NAMALWA (cell line): ENCODE results near the gene ZBTB44.
"Not testable (repeated sequence)": the region's sequence is repeated elsewhere in the genome, so short reads cannot be mapped to it uniquely, and the experiment has no call there.

Experiments
- DNase-seq: peaks from one replicate; pipeline ENCODE4 v3.0.0-alpha.2; 2015; ENCODE audit warnings: low spot score

ZBTB44 gene, protein sequence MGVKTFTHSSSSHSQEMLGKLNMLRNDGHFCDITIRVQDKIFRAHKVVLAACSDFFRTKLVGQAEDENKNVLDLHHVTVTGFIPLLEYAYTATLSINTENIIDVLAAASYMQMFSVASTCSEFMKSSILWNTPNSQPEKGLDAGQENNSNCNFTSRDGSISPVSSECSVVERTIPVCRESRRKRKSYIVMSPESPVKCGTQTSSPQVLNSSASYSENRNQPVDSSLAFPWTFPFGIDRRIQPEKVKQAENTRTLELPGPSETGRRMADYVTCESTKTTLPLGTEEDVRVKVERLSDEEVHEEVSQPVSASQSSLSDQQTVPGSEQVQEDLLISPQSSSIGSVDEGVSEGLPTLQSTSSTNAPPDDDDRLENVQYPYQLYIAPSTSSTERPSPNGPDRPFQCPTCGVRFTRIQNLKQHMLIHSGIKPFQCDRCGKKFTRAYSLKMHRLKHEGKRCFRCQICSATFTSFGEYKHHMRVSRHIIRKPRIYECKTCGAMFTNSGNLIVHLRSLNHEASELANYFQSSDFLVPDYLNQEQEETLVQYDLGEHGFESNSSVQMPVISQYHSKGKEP

DNA sequence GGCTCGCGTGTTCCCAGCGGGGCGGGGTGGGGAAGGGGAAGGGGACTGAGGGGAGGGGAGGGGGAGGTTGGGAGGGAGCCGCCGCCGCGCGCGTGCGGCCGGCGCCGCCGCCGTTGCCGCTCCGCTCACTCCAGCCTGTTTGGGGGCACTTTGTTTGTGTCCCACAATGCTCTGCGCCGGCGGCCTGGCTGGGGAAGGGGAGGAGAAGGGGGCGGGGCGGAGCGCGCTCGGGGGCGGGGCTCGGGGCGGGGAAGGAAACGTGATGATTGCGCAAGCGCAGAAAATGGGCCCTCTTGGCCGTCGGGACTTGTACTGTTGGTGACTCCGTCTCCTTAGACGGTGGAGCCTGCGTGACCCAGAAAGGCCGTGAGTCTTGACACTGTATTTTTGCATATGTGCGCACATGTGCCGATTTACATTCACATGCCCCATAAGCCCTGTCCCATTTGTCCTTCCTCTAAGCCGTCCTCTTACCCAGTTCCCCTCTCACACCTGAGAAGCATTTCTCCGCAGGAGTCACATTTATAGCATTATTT is at the start of gene ZBTB44:
Gene ZBTB44 (minus strand): TSS at position 168 of the 536 bp plus-strand sequence. CDS start 53,044 bp downstream, outside the sequence.
- peak; percentile 93 for DNase-seq

DNA sequence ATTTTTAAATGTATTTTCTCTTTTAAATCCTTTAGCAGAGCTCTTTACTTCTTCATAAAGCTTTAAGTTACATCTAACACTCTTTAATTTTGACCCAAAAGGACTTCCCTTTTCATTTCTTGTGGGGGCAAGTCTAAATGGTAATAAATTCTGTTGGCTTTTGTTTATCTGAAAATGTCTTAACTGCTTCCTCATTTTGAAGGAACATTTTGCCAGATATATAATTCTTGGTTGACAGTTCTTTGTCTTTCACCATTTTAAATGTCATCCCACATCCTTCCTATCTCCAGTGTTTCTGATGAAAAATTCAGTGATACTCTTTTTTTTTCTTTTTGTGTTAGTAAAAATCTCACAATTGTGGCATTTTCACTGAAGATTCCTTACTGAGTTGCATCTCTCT is 44.7 kb upstream of the ZBTB44 start:
- no peak for DNase-seq

DNA sequence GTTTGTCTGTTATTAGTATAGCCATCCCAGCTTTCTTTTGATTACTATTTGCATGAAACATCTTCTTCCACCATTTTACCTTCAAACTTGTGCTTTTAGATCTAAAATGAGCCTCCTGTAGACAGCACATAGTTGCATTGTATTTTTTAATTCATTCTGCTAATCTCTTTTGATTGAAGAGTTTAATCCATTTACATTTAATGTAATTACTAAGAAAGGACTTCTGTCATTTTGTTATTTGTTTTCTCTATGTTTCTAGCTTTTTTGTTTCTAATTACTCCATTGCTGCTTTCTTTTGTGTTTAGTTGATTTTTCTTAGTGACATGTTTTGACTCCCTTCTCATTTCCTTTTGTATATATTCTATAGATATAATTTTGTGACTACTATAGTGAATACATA is 43.7 kb upstream of the ZBTB44 start:
- DNase-seq: no peak

DNA sequence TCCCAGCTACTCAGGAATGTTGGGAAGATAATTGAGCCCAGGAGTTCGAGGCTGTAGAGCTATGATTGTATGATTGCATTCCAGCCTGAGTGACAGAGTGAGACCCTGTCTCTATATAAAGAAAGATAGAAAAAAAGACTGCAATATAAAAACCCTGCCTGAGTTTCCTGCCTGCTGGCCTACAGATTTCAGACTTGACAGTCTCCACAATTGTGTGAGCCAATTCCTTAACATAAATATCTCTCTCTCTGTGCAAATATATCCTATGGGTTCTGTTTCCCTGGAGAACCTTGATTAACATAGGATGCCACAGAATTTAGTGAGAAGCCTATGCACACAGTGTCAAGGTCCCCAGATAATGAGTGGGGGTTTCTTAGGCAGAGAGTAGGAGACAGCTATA is 32.5 kb upstream of the ZBTB44 start:
- no peak for DNase-seq

DNA sequence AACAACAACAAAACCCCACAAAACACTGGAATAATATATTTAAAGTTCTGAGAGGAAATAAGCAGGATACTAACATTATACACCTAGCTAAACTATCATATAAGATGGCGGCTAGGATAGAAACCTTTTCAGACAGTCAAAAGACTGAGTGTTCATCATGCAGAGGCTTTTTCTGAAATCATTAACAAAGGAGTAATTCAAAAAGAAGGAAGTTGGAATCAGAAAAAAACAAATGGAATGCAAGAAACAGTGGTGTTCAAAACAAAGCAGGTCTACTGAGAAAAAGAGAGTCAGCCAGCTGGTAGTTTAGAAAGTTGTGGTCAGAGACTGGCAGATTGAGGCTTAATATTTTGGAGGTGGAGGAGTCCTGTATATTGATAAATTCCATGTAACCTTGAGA is 30.1 kb upstream of the ZBTB44 start:
- no peak for DNase-seq

DNA sequence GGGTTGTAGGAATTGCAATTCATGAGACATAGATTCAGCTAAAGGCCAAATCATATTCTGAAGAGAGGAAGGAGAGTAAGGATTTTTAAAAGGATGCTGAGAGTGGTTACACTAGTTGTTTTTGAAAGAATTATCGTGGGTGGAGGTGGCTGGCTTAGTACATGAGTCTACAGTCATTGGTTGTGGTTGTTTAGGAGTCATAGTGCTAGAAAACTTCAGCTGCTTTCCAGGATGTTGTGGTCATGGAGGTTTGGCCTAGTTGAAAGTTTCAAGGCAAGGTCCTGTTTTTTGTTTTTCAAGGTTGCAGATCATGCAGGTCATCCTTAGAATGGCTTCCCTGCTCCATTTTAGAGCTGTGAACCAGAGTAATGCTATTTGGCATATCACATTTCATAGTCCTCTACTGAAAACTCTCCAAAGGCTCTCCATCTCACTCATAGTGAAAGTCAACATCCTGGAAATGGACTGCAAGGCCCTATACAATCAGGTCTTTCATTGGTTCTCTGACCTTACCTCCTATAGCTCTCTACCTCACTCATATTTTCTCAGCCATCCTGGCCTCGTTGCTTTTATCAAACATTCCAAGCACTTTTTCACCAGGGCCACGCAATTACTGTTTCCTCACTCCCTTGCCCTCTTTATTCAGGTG is 26.1 kb upstream of the ZBTB44 start:
- DNase-seq: no peak

DNA sequence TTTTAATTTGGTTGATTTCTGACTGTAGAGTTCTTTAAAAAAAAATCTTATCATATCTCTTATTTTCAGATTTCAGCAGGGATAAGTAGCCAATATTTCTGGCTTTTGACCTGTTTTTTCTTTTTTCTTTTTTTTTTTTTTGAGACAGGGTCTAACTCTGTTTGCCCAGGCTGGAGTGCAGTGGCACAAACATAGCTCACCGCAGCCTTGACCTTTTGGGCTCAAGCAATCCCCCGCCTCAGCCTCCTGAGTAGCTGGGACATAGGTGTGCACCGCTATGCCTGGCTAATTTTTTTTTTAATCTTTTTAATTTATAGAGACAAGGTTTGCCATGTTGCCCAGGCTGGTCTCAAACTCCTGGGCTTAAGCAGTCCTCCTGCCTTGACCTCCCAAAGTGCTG is 23.9 kb upstream of the ZBTB44 start:
- DNase-seq: no peak

DNA sequence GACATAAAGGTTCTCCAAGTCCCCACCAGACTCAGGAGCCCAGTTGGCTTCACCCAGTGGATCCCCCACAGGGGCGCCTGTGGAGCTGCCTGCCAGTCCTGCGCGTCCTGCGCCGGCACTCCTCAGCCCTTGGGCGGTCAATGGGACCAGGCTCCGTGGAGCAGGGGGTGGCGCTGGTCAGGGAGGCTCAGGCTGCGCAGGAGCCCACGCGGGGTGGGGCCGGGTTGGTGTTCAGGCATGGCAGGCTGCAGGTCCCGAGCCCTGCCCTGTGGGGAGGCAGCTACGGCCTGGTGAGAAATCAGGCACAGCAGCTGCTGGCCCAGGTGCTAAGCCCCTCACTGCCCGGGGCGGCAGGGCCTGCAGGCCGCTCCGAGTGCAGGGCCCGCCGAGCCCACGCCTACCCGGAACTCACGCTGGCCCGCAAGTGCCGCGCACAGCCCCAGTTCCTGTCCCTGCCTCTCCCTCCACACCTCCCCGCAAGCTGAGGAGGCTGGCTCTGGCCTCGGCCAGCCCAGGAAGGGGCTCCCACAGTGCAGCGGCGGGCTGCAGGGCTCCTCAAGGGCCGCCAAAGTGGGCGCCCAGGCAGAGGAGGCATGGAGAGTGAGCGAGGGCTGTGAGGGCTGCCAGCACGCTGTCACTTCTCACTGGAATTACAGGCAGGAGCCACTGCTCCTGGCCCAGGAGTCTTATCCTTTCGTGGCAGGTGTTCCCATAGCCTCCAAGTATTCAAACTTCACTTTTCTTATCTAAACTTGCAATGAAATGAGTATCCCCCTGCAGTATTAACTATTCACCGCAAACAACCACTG is 22.8 kb upstream of the ZBTB44 start:
- DNase-seq: no peak

DNA sequence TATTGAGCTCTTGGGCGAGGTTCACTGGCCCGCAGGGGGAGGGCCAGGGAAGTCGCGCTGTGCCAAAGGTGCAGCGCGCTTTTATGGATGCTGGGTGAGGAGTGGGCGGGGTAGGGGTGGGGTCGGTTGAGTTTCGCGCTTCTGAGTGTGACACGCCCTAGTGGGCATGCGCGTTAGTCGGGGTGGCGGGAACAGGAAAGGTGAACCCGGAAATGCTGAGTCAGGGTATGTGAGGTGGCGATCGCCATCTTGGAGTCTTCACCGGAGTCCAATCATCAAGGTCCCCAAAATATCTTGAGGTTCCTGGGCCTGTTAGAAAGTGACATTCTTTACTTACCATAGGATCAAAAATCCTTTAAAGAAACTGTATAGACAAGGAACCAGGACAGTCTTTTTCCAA is 16.7 kb upstream of the ZBTB44 start:
- DNase-seq: not testable (repeated sequence)

DNA sequence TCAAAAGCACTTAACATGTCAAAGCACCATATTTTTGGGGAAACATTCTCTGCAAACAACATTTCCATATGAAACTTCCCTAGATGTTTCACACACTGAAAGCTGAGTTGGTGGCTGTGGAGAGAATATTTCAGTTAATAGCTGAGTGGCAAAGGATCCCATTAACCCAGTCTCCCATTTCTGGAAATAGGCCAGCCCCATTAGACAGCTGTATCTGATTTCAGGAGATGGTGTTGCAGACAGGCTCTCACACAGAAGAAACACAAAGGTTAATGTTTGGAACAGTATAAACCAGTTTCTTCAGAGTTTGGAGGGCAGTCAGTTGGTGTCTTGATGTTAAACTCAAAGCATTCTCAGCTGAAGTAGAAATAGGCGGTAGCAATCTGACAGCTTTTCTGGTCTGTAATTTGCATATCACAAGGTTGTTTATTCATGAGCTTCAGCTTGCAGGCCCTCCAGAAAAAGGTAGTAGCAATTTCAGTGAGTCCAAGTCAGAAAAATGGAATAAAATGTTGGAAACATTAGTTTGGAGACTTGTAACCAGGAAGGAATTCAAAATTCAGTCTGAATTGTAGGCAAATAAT is 15.5 kb upstream of the ZBTB44 start:
- DNase-seq: no peak

DNA sequence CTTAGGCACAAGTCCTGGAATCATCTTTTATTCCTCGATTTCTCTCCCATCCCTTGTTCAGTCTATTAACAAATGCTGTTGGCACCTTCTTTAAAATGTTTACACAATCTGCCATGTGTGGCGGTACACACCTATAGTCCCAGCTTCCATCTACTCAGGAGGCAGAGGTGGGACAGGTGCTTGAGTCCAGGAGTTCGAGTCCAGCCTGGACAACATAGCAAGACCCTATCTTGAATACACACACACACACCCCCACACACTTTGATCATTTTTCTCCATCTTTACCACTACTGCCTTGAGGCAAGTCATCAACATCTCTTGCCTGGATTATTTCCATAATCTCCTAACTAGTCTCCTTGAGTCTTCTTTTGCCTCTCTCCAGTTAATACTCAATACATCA is 13.7 kb upstream of the ZBTB44 start:
- no peak for DNase-seq

DNA sequence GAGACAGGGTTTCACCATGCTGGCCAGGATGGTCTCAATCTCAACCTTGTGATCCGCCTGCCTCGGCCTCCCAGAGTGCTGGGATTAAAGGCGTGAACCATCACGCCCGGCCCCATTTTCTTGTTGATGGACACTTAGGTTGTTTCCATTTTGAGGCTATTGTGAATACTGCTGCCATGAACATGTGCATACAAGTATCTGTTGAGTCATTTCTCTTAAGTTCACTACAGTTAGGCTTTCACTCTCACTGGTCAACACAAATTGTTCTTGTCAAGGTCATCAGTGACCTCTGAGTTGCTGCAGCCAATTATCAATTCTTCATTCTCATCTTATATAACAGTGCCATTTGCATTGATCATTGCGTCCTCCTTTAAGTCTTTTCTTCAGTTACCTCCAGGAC is 13.0 kb upstream of the ZBTB44 start:
- no peak for DNase-seq

DNA sequence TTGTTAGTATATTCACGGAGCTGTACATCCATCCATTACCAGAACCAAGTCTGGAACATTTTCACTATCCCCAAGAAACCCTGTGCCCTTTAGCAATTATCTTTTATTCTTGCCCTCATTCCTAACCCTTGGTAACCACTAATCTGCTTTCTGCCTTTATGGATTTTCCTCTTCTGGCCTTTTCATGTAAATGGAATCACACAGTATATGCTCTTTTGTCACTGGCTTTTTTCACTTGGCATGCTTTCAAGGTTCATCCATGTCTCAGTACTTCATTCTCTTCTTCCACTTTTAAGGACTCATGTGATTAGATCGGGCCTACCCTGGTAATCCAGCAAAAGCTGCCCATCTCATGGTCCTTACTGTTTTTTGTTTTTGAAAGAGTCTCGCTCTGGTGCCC is 11.0 kb upstream of the ZBTB44 start:
- no peak for DNase-seq

DNA sequence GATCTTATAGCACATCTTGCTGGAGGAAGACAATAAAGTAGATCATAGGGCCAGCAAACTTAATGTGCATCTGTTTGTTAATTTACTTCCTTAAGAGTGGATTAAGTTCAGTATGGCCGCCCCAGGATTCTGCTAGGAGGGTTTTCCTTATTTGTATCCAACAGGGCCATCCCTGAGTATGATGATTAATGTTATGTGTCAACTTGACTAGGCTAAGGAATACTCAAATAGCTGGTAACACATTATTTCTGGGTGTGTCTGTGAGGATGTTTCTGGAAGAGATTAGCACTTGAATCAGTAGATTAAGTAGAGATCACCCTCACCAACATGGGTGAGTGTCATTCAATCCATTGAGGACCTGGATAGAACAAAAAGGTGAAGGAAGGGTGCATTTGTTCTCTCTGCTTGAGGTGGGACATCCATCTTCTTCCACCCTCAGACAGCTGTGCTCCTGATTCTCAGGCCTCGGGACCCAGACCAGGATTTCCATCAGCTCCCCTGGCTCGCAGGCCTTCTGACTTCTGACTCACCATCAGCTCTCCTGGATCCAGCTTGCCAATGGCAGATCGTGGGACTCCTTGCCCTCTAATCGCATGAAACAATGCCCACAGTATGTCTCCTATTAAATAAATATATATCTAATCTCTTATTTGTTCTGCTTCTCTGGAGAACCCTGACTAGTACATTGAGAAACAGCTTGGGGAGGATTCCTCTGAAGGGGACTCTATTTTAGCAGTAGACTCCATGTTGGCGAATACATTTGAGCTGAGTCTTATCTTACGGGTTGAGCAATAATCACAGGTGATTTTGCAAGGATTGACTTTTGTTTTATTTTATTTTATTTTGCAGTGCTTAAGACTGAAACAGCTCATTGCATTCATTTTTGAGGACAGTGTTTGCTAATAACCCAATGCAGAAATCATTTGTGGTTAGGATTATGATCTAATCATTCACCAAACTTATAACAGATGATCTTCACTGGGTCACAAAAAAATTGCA is 9.0 kb upstream of the ZBTB44 start:
- no peak for DNase-seq

DNA sequence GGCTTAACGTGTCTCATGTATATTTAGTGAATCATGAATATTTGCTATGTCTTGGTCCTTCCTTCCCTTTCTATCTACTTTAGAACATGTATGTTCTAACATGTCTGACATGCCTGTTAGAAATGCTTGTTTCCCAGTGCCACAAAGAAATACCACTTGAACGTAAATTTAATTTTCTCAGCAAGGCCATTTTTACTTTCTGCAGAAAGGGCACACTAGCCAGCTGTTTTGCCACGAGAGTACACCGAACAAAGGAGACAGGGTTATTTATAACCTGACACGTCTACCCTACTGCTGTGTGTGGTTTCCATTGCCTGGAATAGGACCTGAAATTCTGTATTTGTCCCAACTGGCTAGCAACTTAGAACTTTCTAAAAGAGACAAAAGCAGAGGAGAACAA is 7.4 kb upstream of the ZBTB44 start:
- DNase-seq: no peak

DNA sequence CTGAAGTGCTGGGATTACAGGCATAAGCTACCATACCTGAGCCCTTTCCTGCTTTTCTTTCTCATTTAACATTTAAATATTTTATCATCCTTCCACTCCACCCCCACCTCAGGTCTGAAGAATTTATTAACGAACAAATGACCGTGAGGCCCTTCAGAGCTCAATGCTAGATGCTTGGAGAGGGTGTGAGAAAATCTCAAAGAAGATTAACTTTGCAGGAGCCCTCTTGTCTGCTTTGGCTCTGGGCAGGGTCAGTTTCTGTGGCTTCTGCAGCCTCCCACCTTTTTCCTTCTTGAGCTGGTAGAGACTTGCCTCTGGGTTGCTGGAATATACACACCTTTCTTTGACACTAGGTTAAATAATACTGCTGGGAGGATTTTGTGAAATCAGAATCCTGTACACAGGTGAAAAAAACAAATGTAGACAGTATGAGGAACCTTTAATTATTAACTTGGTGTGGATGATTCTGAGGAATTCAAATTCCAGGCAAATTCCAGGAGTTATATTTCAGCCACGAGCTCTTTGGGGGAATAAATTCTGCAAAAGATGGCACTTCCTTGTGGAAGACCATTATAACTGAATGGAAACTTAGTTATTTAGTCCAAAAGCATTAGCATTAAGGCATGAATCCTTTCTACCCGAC is 3.4 kb upstream of the ZBTB44 start:
- DNase-seq: no peak

DNA sequence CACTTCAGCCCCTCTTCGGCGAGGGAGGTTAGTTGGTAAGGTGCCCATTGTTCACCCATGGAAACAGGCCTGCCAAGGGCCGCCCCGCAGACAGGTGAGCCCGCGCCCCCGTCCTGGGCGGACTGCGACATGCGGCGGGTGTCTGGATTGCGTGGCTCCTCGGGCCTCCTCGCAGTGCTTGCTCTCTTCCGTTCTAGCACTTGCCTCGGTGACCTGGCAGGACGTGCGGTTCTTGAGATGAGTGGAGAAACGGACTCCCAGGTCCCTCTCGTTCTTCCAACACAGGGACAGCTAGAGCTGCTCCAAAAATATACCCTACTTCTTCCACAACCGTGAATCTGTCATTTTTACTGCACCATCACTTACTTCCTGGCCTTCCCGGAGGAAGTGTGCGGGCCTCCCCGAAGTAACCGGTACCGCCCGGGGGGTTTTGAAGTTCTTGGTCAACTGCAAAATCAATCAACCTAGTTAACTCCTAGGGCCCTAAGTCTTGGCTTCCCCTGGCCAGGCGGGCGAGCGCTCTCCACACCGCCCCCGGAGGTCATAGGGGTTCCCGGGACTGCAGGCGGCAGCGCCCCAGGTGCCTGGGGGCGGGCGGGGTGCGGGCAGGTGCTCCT is 745 bp upstream of the ZBTB44 start:
- no peak for DNase-seq

DNA sequence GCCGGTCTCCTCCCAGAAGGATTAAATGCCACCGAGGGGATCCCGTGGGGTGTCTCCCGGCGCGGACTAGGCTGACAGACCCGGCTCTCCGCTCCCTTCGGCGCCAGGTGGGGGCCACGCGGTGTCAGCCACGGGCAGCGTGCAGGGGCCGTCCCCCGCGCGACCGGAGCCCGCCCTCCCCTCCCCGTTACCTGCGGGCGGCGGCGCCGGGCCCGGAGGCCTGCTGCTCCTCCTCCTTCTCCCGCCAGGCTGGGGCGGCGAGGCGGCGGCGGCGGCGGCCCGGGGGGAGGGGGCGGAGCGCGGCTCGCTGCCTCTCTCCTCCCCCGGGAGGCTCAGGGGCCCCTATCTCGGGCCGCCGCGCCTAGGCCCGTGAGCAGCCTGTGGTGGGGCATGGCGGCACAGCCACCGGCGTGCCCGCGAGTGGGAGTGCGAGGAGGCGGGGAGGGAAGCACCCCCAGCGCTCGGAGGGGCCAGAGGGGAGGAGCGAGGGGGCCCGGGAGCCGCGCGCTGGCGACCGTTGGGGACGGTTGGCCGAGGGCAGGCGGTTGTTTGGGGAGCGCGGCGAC is 450 bp downstream of the ZBTB44 start:
- no peak for DNase-seq
